ENCODE measurements around the gene FAM47E.
"Not testable (repeated sequence)": the region's sequence is repeated elsewhere in the genome, so short reads cannot be mapped to it uniquely, and the experiment has no call there.

FAM47E gene

DNA sequence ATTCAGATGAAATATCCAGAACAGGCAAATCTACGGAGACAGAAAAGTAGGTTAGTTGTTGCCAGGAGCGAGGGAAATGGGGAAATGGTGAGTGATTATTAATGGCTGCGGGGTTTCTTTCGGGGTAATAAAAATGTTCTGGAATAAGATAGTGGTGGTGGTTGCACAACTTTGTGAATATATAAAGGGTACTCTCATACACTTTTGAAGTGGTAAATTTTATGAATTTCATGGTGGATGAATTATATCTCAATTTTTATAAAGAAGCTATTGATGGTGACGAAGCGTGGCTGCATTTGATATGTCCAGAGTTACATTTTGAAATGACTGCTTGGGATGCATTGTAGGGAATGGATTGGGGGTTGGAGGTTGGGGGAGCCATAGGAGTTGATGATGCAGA is 16.3 kb downstream of the FAM47E start:
- no peaks in the 10 kb centered on the region for H3K9me3 Mint-ChIP-seq

DNA sequence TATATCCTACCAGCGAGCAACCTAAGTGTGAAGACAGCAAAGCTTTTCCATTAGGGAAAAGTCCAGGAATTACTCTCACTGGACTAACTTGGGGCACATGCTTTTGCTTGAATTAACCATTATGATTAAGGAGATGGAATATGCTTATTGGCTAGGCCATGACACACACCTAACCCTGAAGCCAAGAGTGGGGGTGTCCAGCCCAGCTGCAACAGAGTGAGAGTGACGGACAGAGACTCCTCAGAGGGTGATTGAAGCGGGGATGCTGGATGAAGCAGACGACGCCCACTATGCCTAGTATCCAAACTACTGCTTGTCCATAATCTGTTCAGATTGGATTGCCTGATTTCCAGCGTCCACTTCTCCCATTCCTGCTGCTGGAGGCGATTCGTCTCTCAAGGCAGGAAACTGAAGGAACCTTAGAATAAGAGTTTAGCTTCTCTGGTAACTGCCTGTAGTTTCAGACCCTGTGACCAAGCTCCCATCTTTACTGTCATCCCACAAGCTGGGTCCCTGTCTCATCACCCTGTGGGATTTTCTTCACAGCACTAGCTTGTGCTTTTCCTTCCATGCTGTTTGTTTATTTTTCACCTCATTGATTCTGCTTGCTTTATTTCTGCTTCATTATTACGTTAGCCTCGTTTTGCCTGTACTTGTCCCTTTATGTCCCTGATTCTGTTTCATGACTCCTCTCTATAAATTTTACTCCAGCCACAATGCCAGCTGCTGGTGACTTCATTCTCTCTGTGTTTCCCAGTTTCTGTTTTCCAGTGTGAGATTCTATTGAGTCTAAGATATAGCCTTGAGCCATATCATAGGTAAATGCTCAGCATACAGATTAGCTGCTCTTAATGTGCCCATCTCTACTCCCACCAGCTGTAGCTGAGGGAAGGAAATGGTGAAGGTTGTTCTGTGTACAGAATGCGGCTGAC is 19.0 kb downstream of the FAM47E start:
- no peak overlapping the region for H3K27ac Mint-ChIP-seq
- H3K4me3 Mint-ChIP-seq: no peak overlapping the region
- ATAC-seq (ENCODE audit: low read depth) (no peak), DNase-seq (ENCODE audit: low spot score in 2 of 2) (no peak)
- no peaks in the 10 kb centered on the region for H3K36me3 Mint-ChIP-seq
- H3K27me3 Mint-ChIP-seq: peaks cover 10% of the 10 kb centered on the region
- no peaks in the 10 kb centered on the region for H3K9me3 Mint-ChIP-seq
- no peaks in the 10 kb centered on the region for H3K4me1 Mint-ChIP-seq

More for the DNA sequence above, 16.3 kb downstream of the FAM47E start:
- Mint-ChIP-seq H3K4me3 (no peak overlapping the region), H3K27ac (no peak overlapping the region), H3K36me3 (no peaks in the 10 kb centered on the region), H3K4me1 (no peaks in the 10 kb centered on the region), H3K27me3 (peaks cover 3% of the 10 kb centered on the region)
- no peak for ATAC-seq (ENCODE audit: low read depth)
- no peak for DNase-seq (ENCODE audit: low spot score in 2 of 2)

DNA sequence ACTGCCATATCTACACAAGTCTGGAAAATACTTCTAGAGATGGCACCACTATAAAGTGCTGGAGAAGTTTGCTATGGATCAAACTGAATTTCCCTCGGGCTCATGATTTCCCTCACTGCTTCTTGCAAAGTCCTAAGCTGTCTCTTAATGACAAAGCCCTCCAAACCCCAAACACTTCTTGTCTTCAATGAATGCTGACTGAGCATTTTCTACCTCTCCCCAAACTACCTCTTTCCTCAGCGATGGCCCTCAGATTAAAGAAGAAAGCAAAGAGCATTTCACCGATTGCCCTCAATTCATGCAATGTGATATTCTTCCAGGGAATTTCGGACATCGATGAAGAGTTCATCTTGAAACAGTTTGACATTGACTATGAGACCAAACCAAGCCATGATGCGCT is 19.7 kb downstream of the FAM47E start:
- Mint-ChIP-seq H3K36me3 (no peaks in the 10 kb centered on the region), H3K9me3 (no peaks in the 10 kb centered on the region), H3K27me3 (peaks cover 11% of the 10 kb centered on the region), H3K4me1 (no peaks in the 10 kb centered on the region), H3K4me3 (no peak overlapping the region), H3K27ac (no peak overlapping the region)
- DNase-seq (ENCODE audit: low spot score in 2 of 2): no peak
- ATAC-seq (ENCODE audit: low read depth): no peak

DNA sequence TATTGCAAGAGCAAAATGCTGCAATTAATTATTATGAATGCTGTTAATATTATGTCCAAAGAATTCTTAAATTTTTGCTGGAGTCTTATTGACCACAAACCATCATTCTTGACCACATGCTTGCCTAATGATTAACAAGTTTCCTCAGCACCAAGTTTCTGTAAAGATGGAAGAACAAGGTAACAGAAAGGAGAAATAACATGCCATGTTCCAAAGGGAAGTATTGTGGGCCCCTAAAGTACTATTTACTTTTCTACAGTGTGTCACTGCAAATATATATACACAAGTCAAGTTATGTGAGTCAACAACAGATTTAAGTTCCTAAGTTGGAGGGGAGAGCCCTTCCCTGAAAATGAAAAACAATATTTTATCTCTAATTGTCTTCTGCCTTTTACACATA is 20.6 kb downstream of the FAM47E start:
- Mint-ChIP-seq H3K4me1 (no peaks in the 10 kb centered on the region), H3K9me3 (no peaks in the 10 kb centered on the region), H3K27me3 (peaks cover 11% of the 10 kb centered on the region), H3K36me3 (no peaks in the 10 kb centered on the region), H3K4me3 (no peak overlapping the region), H3K27ac (no peak overlapping the region)
- DNase-seq (ENCODE audit: low spot score in 2 of 2) (no peak), ATAC-seq (ENCODE audit: low read depth) (no peak)

DNA sequence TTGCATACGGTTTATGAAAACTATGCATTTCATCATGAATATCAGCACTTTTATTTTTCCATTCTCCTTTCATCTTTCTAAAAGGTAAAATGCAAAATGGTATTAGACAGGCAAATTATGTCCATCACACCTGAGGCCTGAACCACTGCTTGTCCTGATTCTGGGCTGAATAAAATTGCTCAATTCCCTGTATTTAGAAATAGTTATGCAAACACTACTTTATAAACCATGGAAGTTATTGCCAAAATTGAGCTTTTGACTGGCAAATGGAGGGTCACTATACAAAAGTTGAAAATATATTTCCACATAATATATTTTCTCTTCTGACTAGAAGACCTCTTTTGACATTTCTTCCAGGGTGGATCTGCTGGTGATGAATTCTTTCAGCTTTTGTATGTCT is 21.1 kb downstream of the FAM47E start:
- H3K9me3 Mint-ChIP-seq: no peaks in the 10 kb centered on the region
- no peaks in the 10 kb centered on the region for H3K36me3 Mint-ChIP-seq
- H3K27me3 Mint-ChIP-seq: peaks cover 11% of the 10 kb centered on the region
- H3K4me1 Mint-ChIP-seq: no peaks in the 10 kb centered on the region
- no peak overlapping the region for H3K27ac Mint-ChIP-seq
- ATAC-seq (ENCODE audit: low read depth) (no peak), DNase-seq (ENCODE audit: low spot score in 2 of 2) (no peak)
- H3K4me3 Mint-ChIP-seq: no peak overlapping the region

DNA sequence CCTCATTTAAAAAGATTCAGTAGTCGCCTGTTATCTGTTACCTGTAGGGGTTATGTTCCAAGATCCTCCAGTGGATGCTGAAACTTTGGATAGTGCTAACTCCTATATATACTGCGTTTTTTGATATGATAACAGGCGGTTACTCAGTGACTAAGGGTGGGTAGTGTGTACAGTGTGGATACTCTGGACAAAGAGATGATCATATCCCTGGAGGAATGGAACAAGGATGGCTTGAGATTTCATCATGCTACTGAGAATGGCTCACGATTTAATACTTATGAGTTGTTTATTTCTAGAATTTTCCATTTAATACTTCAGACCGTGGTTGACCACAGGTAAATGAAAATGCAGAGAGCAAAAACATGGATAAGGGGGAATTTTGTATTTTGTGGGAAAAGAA is 21.5 kb downstream of the FAM47E start:
- Mint-ChIP-seq H3K4me3 (no peak overlapping the region), H3K4me1 (no peaks in the 10 kb centered on the region), H3K36me3 (no peaks in the 10 kb centered on the region), H3K27me3 (peaks cover 12% of the 10 kb centered on the region), H3K27ac (no peak overlapping the region), H3K9me3 (no peaks in the 10 kb centered on the region)
- ATAC-seq (ENCODE audit: low read depth) (no peak), DNase-seq (ENCODE audit: low spot score in 2 of 2) (no peak)

DNA sequence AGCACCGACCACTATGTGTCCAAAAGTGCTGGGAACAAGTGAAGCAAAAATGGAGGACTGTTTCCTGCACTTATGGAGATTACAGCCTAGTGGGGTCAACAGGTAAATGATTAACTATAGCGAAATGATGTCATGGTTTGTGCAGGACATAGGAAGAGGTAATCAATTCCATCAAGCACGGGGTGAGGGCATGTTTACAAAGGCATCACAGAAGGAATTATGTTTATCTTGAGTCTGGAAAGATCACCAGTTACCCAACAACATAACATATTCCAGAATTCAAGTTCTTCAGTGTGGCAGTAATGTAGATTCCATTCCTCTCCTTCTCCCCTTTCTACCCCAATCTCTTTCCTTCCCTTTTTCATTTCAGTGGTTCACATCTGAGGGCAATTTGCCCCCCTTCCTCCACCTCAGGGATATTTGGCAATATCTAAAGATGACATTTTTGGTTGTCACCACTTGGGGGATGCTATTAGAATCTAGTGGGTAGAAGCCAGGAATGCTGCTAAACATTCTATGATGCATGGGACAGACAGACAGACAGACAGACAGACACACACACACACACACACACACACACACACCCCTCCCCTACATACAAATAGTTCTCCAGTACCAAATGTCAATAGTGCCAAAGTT is 24.1 kb downstream of the FAM47E start:
- H3K4me1 Mint-ChIP-seq: no peaks in the 10 kb centered on the region
- no peak overlapping the region for H3K27ac Mint-ChIP-seq
- peaks cover 13% of the 10 kb centered on the region for H3K27me3 Mint-ChIP-seq
- no peaks in the 10 kb centered on the region for H3K36me3 Mint-ChIP-seq
- ATAC-seq (ENCODE audit: low read depth) (no peak), DNase-seq (ENCODE audit: low spot score in 2 of 2) (no peak)
- H3K4me3 Mint-ChIP-seq: no peak overlapping the region
- no peaks in the 10 kb centered on the region for H3K9me3 Mint-ChIP-seq

DNA sequence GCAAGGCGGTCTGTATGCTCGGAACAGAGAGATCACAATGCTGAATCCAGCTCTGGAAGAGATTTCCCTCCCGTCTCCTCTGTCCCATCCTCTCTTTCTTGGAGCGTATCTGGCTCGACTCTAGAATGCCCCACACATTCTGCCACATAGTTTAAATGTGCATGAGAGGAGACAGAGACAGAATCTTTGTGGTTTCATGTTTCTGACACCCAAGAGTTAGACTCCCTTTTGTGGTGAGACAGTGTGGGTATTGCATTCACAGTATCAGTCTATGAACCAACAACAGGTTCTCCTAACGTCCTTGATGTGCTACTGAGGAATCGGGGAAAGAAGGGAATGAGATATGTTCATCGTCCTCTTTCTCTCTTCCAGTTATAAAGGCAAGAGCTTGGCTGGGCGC is 25.3 kb downstream of the FAM47E start:
- no peaks in the 10 kb centered on the region for H3K36me3 Mint-ChIP-seq
- H3K9me3 Mint-ChIP-seq: no peaks in the 10 kb centered on the region
- H3K4me1 Mint-ChIP-seq: no peaks in the 10 kb centered on the region
- no peak overlapping the region for H3K4me3 Mint-ChIP-seq
- H3K27me3 Mint-ChIP-seq: peaks cover 11% of the 10 kb centered on the region
- no peak overlapping the region for H3K27ac Mint-ChIP-seq
- ATAC-seq (ENCODE audit: low read depth) (no peak), DNase-seq (ENCODE audit: low spot score in 2 of 2) (no peak)

DNA sequence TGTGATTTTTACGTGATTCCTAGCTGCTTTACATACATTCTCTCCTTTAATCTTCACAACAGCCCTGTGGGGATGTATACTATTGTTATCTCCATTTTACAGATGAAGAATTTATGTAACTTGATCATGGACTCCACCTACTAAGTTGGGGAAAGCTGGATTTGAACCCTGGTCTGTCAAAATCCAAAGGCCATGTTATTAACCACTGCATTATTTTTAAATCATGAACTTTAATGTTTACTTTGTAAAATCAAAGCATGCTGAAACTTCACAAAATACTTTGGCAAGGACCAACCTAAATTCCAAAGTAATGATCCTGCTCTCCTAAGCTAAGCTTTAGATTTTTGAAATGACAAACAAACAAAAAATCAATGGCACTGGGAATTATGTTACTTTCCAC is 26.1 kb downstream of the FAM47E start:
- no peak overlapping the region for H3K27ac Mint-ChIP-seq

DNA sequence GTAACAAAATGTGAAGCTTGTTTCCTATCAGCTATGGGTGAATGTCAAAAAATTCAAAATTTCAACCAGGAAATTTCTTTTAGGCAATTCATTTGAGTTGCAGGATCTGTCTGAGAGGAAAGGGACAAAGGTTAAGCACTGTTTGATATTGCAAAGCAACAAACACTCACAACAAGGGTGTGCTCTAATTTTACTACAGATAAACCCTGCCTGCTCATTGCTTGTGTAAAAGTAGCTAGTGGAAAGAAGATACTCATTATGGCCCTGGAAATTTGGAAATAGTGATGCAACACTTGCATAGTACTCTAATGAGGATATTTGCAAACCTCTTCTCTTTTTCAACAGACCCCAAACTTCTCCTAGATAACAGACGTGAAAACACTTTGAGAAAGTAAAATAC is 27.1 kb downstream of the FAM47E start:
- Mint-ChIP-seq H3K4me3 (no peak overlapping the region), H3K27ac (no peak overlapping the region), H3K27me3 (peaks cover 8% of the 10 kb centered on the region), H3K9me3 (no peaks in the 10 kb centered on the region), H3K36me3 (no peaks in the 10 kb centered on the region), H3K4me1 (no peaks in the 10 kb centered on the region)
- DNase-seq (ENCODE audit: low spot score in 2 of 2): no peak
- no peak for ATAC-seq (ENCODE audit: low read depth)

More for the DNA sequence above, 26.1 kb downstream of the FAM47E start:
- H3K4me1 Mint-ChIP-seq: no peaks in the 10 kb centered on the region
- ATAC-seq (ENCODE audit: low read depth) (no peak), DNase-seq (ENCODE audit: low spot score in 2 of 2) (no peak)
- H3K9me3 Mint-ChIP-seq: no peaks in the 10 kb centered on the region
- no peaks in the 10 kb centered on the region for H3K36me3 Mint-ChIP-seq
- peaks cover 11% of the 10 kb centered on the region for H3K27me3 Mint-ChIP-seq
- H3K4me3 Mint-ChIP-seq: no peak overlapping the region

DNA sequence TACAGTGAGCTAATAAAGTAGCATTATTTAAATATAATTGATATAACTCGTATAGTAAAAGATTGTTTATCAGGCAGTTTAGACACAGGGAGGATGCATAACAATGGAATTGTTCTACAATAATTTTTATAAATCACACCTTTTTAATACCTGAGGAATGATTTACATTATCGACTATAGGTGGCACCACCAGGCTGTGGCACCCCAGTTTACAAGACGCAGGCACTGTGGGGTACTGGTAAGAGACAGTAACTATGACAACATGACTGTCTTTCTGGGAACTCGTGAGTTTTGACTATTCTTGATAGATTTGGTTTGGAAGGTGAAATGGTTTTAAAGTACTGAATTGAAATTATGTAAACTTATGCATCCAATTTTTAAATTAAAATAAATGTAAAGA is 27.9 kb downstream of the FAM47E start:
- ATAC-seq (ENCODE audit: low read depth) (no peak), DNase-seq (ENCODE audit: low spot score in 2 of 2) (no peak)
- Mint-ChIP-seq H3K27me3 (peaks cover 5% of the 10 kb centered on the region), H3K36me3 (no peaks in the 10 kb centered on the region), H3K4me3 (no peak overlapping the region), H3K4me1 (no peaks in the 10 kb centered on the region), H3K27ac (no peak overlapping the region), H3K9me3 (no peaks in the 10 kb centered on the region)

DNA sequence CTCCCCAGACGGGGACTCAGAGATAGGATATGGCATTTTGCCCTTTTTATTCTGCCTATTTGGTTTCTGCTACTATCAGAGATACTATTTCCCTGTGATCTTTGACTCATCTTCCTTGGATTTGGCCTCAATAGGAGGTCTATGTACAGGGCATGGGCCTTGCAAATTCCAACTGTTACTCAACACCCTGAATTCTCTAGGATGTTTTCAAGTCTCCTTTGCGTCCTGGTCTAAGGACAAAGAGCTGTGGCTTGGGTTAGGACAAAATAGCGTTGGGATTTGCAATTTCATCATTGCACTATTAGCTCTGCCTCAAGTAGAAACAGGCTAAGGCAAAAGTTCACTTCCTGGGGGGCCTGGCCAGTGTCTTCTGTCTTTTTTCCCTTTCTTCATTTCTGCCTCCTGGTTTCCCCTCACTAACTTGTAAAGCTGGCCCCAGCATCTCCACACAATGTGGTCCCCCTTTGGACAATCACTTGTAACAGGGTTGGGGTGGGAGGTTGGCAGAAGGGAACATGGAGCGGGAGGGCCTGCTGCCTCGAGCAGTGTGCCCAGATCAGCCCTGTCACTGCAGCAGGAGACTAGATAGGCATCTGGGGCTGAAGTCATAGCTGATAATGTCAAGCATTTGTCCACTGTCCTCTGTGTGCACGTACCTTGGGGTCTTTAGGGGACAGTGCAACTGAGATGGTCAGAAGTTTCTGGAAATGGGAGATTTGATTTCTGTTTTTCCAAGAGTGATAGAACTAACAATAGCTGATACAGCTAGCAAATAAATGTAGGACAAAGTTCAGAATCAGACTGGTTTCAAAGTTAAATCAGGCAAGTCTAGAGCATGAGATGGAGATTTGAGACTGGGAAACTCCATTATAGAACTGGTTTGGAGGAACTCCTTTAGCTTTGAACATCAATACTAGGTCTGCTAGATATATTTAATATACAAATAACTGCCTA is 29.2 kb downstream of the FAM47E start:
- peaks cover 4% of the 10 kb centered on the region for H3K27me3 Mint-ChIP-seq
- no peaks in the 10 kb centered on the region for H3K36me3 Mint-ChIP-seq
- no peak overlapping the region for H3K27ac Mint-ChIP-seq
- DNase-seq (ENCODE audit: low spot score in 2 of 2) (no peak), ATAC-seq (ENCODE audit: low read depth) (no peak)
- H3K4me3 Mint-ChIP-seq: no peak overlapping the region
- H3K9me3 Mint-ChIP-seq: no peaks in the 10 kb centered on the region
- H3K4me1 Mint-ChIP-seq: no peaks in the 10 kb centered on the region

DNA sequence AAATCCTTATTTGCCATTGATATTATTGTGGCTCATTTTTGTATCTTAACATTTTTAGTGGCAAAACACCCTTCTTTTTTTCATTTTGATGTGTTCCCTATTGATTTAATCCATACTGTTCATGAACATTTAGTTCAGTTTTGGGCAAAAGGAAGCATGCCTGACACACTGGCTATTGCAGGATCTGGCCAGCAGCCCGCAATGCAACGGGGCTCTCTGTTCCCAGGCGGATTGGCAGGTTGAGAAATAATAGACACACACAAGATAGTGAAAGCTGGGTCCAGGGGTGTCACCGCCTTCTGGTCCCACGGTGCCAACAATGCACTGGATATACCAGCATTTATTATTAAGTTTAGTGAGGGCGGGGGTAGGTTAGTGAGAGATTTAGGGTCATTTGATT is 30.1 kb downstream of the FAM47E start:
- not testable (repeated sequence) for H3K27ac Mint-ChIP-seq; ATAC-seq (ENCODE audit: low read depth); H3K4me3 Mint-ChIP-seq; H3K4me1 Mint-ChIP-seq; H3K36me3 Mint-ChIP-seq; H3K9me3 Mint-ChIP-seq; DNase-seq (ENCODE audit: low spot score in 2 of 2); H3K27me3 Mint-ChIP-seq

All from memory B cell (primary cell).